Lower leg skin (tissue), 4 donors: ENCODE results near the gene RGMB. TPM values are rescaled to one million over a fixed set of nuclear protein-coding genes. Genes with fewer than 3 reads are reported as not detected.
A peak's percentile ranks its signal among the peaks of the same experiment; 100 is the strongest.

Source experiments
- DNase-seq, 2 donors: peaks; one replicate each; pipeline ENCODE4 v3.0.0-alpha.2; 2019; ENCODE audit warnings: low spot score in 2 of 2
- H3K4me3 ChIP-seq: fragments of 200-600 bp; sonication (generic); 2 replicates; pipeline ENCODE4 v1.5.1; 2017; ENCODE audit warnings: mild to moderate bottlenecking, low read depth; ENCODE audit not compliant: poor library complexity, severe bottlenecking
- POLR2A ChIP-seq, 2 donors: fragments of 450-650 bp; IDR thresholded peaks; one replicate each; pipeline ENCODE4 v1.6.1; 2016 to 2017; ENCODE audit warnings: antibody characterized with exemption in 2 of 2, mild to moderate bottlenecking in 1 of 2, moderate library complexity in 1 of 2
- WGBS, 2 donors: methylation state at CpG; one replicate each; pipeline ENCODE4 v1.1.5; 2018; 5-methylcytosine and 5-hydroxymethylcytosine counted together
- intact Hi-C: fragments of 100-400 bp; cut with DNase I; formaldehyde crosslinking; loops from one replicate; pipeline ENCODE4 v1.15.0; 2023; ENCODE audit warnings: low total_unique reads
- total RNA-seq, 4 donors: library from RNA; depleted of rRNA; stranded (reverse); fragments of >200 nt; gene quantifications; one replicate each; pipeline ENCODE4 v1.1.0, GENCODE V29; 2016
- TF ChIP-seq, protein P1 (sequence below), 3 donors: fragments of 450-650 bp; IDR thresholded peaks; one replicate each; pipeline ENCODE4 v1.5.1; 2016; ENCODE audit warnings: antibody characterized with exemption in 3 of 3, mild to moderate bottlenecking in 3 of 3, moderate library complexity in 2 of 3

Gene RGMB
- total RNA-seq, 4 donors from 2014 or later, result 58.5 to 75.3 (median 69.6) TPM

- intact Hi-C loops, result loop anchor here (5.0 kb wide), 1 partner anchor 156 kb away; the partner anchor contains the start of gene CHD1
- TF ChIP-seq, protein P1, sequence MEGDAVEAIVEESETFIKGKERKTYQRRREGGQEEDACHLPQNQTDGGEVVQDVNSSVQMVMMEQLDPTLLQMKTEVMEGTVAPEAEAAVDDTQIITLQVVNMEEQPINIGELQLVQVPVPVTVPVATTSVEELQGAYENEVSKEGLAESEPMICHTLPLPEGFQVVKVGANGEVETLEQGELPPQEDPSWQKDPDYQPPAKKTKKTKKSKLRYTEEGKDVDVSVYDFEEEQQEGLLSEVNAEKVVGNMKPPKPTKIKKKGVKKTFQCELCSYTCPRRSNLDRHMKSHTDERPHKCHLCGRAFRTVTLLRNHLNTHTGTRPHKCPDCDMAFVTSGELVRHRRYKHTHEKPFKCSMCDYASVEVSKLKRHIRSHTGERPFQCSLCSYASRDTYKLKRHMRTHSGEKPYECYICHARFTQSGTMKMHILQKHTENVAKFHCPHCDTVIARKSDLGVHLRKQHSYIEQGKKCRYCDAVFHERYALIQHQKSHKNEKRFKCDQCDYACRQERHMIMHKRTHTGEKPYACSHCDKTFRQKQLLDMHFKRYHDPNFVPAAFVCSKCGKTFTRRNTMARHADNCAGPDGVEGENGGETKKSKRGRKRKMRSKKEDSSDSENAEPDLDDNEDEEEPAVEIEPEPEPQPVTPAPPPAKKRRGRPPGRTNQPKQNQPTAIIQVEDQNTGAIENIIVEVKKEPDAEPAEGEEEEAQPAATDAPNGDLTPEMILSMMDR (IDR thresholded peaks at IDR 0.05), result no peak
- no peak for TF ChIP-seq POLR2A (IDR thresholded peaks at IDR 0.05)
- peak overlapping the region; percentile 47 for H3K4me3 ChIP-seq
- WGBS, 2 donors, result 0% methylated on average over 6 of the region's 6 CpGs
- no peak for DNase-seq
Measured at GRCh38 chr5:98770911-98771322, 2.5 kb upstream of the RGMB start.

- TF ChIP-seq, protein P1 (IDR thresholded peaks at IDR 0.05), result peak in 1 of 3 donors; percentile 77
- TF ChIP-seq POLR2A (IDR thresholded peaks at IDR 0.05), result no peak
- WGBS, 2 donors, result 3% methylated on average over 18 of the region's 18 CpGs
- peak in 1 of 2 donors; percentile 75 for DNase-seq
- intact Hi-C loops, result loop anchor here (5.0 kb wide), 1 partner anchor 156 kb away; the partner anchor contains the start of gene CHD1
- H3K4me3 ChIP-seq, result peak overlapping the region; percentile 20
Measured at GRCh38 chr5:98771382-98772109, 1.9 kb upstream of the RGMB start.

DNA sequence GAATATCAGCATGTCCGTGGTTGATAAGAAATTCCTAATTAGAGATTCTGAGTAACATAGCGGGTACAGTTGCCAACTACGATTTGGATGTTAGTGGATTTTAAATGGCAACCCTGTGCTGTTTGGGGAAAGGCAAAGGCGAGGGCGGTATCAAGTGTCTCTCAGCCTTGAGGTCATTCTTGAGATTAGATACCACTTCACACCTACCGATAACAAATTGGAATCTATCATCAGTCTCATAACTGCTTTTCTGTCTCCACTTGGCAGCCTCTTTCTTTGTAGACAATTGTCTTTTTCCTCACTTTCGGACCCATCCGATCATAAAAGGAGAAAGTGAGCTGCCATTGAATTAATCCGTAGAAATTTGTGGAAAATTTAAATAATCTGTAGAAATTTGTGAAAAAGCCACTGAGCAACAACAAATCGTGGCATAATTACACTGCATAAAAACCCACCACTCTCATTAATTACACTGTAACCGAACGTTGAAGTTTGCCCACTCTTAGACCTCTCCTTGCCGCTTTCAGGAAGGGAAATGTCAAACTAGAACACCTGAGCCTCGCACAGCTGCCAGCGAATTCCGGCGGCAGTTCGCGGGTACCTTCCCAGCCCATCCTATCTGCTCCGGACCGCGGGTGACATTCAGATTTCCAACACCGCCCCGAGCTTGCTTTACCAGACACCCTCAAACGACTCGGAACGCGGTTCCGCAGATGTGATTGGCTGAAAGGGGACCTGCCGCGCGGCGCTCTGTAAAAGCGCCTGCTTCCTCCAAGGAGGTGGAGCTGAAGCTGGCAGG is 849 bp upstream of the RGMB start:
- 6 to 8% methylated on average over 33 to 34 of the region's 34 CpGs for WGBS, 2 donors
- no peak for TF ChIP-seq POLR2A (IDR thresholded peaks at IDR 0.05)
- TF ChIP-seq, protein P1 (IDR thresholded peaks at IDR 0.05), result no peak
- peak; percentile 69 to 95 for DNase-seq
- intact Hi-C loops, result loop anchor here (5.0 kb wide), 1 partner anchor 155 kb away; the partner anchor contains the start of gene CHD1
- peak overlapping the region; percentile 17 for H3K4me3 ChIP-seq

DNA sequence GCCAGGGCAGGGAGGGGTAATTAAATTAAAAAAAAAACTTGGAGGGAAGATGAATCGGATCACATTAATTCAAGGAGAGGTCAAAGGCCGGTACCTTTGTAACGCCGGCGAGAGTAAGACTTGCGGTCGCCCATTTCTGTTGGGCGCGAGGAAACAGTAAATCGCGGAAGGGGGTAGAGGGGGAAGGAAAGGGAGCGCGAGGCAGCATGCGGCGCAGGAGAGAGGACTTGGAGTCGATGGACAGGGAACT is 324 bp upstream of the RGMB start:
- TF ChIP-seq, protein P1 (IDR thresholded peaks at IDR 0.05), result no peak
- WGBS, 2 donors, result 0 to 1% methylated on average over 16 of the region's 16 CpGs
- intact Hi-C loops, result loop anchor here (5.0 kb wide), 1 partner anchor 154 kb away; the partner anchor contains the start of gene CHD1
- peak overlapping the region; percentile 17 for H3K4me3 ChIP-seq
- no peak for DNase-seq

DNA sequence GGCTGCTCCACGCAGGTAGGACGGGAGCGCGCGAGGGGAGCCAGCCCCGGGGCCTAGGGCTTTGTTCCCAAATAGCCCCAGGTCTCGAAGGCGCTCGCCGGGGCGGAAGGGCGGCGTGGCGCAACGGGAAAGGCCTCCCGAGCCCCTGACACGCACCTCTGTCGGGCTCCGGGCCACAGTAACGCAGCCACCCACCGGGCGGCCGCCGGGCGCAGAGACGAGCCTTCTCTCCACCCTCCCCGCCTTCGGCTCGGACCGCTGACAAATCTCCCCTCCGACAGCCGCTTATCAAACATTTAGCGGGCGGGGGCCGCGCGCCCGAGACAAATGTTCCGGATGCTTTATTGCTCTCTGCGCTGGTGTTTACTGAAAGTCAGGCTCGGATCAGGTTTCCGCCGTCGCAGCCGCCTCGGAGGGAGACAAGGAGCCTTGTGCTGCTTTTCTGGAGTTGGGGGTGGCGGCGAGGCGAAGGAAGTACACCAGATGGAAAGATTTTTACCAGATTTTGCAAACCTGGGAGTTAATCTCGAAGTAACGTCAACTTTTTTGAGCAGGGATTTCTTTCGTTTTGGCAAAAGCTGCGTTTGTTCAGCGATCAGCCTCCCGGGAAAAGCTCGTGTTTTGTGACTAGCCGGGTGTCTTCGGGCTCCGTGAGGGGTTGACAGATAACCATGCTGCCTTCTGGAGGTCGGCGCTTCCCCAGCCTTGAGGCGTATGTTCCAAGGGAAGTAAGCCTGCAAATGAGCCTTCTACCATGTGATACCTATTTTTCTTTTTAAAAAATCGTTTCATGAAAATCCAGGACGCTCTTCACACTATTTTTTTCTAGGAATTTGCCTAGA is 950 bp downstream of the RGMB start:
- DNase-seq, result peak; percentile 49 to 95
- 0% methylated on average over 61 to 64 of the region's 64 CpGs for WGBS, 2 donors
- H3K4me3 ChIP-seq, result peak overlapping the region; percentile 81
- TF ChIP-seq, protein P1 (IDR thresholded peaks at IDR 0.05), result no peak
- no peak for TF ChIP-seq POLR2A (IDR thresholded peaks at IDR 0.05)
- intact Hi-C loops, result loop anchor here (5.0 kb wide), 1 partner anchor 153 kb away; the partner anchor contains the start of gene CHD1
